B cell (primary cell): Measurements from ENCODE around the gene GHR. TPM values are rescaled to one million over a fixed set of nuclear protein-coding genes. Genes with fewer than 3 reads are reported as not detected.

Source experiments
- ATAC-seq: fragments of 200-7000 bp; cut with Tn5 transposase; one replicate; pipeline ENCODE4 v1.10.0; 2021; ENCODE audit warnings: low read depth, mild to moderate bottlenecking, moderate number of reproducible peaks, moderate library complexity
- CTCF ChIA-PET: fragments of 350-600 bp; sonication (Branson Sonifier 250); formaldehyde crosslinking; loops from one replicate; lab custom pipeline; 2021; ENCODE audit warnings: antibody characterized with exemption, inconsistent platforms; lab: Charles Lee
- POLR2A ChIA-PET: fragments of 350-600 bp; sonication (Branson Sonifier 250); formaldehyde crosslinking; loops from one replicate; lab custom pipeline; 2021; ENCODE audit warnings: antibody characterized with exemption; lab: Charles Lee
- DNase-seq: peaks from one replicate; pipeline ENCODE4 v3.0.0; 2013
- H2AFZ ChIP-seq: 2 replicates; pipeline ENCODE4 v1.6.1; 2012; ENCODE audit warnings: mild to moderate bottlenecking, low read depth, low read length; ENCODE audit not compliant: insufficient read depth, poor library complexity, severe bottlenecking
- H3K27ac ChIP-seq, 2 donors: 1 replicate in 1 of 2; 2 replicates in 1 of 2; pipeline ENCODE4 v1.5.1; 2012 to 2013; ENCODE audit warnings: low read length in 2 of 2, mild to moderate bottlenecking in 2 of 2, moderate library complexity in 1 of 2
- H3K27me3 ChIP-seq, 4 experiments: fragments of 200-600 bp in 1 of 4; sonication (generic) in 1 of 4; replicated peaks in 1 of 4; 1 replicate in 2 of 4; 2 replicates in 2 of 4; pipeline versions ENCODE4 v1.6.1 to v1.7.0; 2013 to 2016; ENCODE audit warnings: low read length in 3 of 4, mild to moderate bottlenecking in 2 of 4, mixed read lengths in 1 of 4, moderate library complexity in 1 of 4; ENCODE audit not compliant: insufficient read depth in 4 of 4, control insufficient read depth in 3 of 4; ENCODE audit errors: control extremely low read depth in 1 of 4
- H3K36me3 ChIP-seq, 2 experiments: replicated peaks in 1 of 2; 1 replicate in 1 of 2; 2 replicates in 1 of 2; pipeline versions ENCODE4 v1.6.1 to v1.7.1; 2013; ENCODE audit warnings: low read length in 1 of 2; ENCODE audit not compliant: insufficient read depth in 2 of 2, control insufficient read depth in 1 of 2; ENCODE audit errors: control extremely low read depth in 1 of 2, extremely low read depth in 1 of 2
- H3K4me1 ChIP-seq, 2 donors: fragments of 200-600 bp in 1 of 2; sonication (generic) in 1 of 2; 1 replicate in 1 of 2; 2 replicates in 1 of 2; pipeline versions ENCODE4 v1.5.1 to v1.6.1; 2013 to 2017; ENCODE audit warnings: low read length in 2 of 2; ENCODE audit not compliant: control insufficient read depth in 2 of 2, insufficient read depth in 2 of 2
- H3K4me2 ChIP-seq: replicated peaks from 2 replicates; pipeline ENCODE3; 2012; ENCODE audit warnings: mild to moderate bottlenecking, low read depth, low read length; ENCODE audit not compliant: poor library complexity, severe bottlenecking
- H3K4me3 ChIP-seq, 5 experiments: fragments of 200-600 bp in 1 of 5; sonication (generic) in 1 of 5; 1 replicate in 3 of 5; 2 replicates in 2 of 5; pipeline versions ENCODE4 v1.5.1 to v1.7.0; 2011 to 2016; ENCODE audit warnings: low read length in 4 of 5, mild to moderate bottlenecking in 4 of 5, low read depth in 2 of 5, control low read depth in 1 of 5, moderate library complexity in 1 of 5; ENCODE audit not compliant: insufficient read depth in 1 of 5; ENCODE audit errors: control extremely low read depth in 1 of 5, extremely low read depth in 1 of 5
- H3K79me2 ChIP-seq: fragments of 200-600 bp; sonication (generic); one replicate; pipeline ENCODE4 v1.6.0; 2016; ENCODE audit warnings: low read length; ENCODE audit not compliant: control insufficient read depth, insufficient read depth
- H3K9ac ChIP-seq: fragments of 200-600 bp; sonication (generic); 2 replicates; pipeline ENCODE4 v1.6.1; 2017; ENCODE audit warnings: mild to moderate bottlenecking, low read length, moderate library complexity
- H3K9me3 ChIP-seq, 3 donors: one replicate each; pipeline versions ENCODE4 v1.6.1 to v1.7.1; 2013; ENCODE audit warnings: low read length in 2 of 3; ENCODE audit not compliant: control insufficient read depth in 2 of 3, insufficient read depth in 1 of 3; ENCODE audit errors: control extremely low read depth in 1 of 3
- H4K20me1 ChIP-seq: 2 replicates; pipeline ENCODE4 v1.6.0; 2012; ENCODE audit warnings: mild to moderate bottlenecking, low read length; ENCODE audit not compliant: insufficient read depth, control insufficient read depth, poor library complexity, severe bottlenecking
- H3K27ac Mint-ChIP-seq: one replicate; pipeline ENCODE4 v1.8.0; 2021; ENCODE audit warnings: mixed read lengths
- H3K27me3 Mint-ChIP-seq: one replicate; pipeline ENCODE4 v1.8.0; 2021; ENCODE audit warnings: mixed read lengths
- H3K4me1 Mint-ChIP-seq: one replicate; pipeline ENCODE4 v1.8.0; 2021; ENCODE audit warnings: mixed read lengths
- H3K4me3 Mint-ChIP-seq: one replicate; pipeline ENCODE4 v1.8.0; 2021; ENCODE audit warnings: mixed read lengths
- H3K9me3 Mint-ChIP-seq: one replicate; pipeline ENCODE4 v1.8.0; 2022; ENCODE audit warnings: mixed read lengths; ENCODE audit not compliant: insufficient read depth
- CTCF ChIP-seq: fragments of 200-600 bp; IDR thresholded peaks from one replicate; pipeline ENCODE4 v1.8.0; 2022; ENCODE audit warnings: antibody characterized with exemption, mild to moderate bottlenecking
- EZH2 ChIP-seq: IDR thresholded peaks from 2 replicates; pipeline ENCODE4 v1.6.1; 2012; ENCODE audit warnings: borderline replicate concordance, low read depth, mild to moderate bottlenecking, moderate library complexity, low read length; ENCODE audit not compliant: insufficient read depth, poor library complexity, severe bottlenecking
- WGBS: methylation state at CpG from one replicate; pipeline ENCODE4 v1.1.5; 2013; ENCODE audit warnings: missing lambda C conversion rate; ENCODE audit not compliant: insufficient coverage; 5-methylcytosine and 5-hydroxymethylcytosine counted together
- intact Hi-C: fragments of 100-400 bp; cut with micrococcal nuclease; formaldehyde crosslinking; loops from one replicate; pipeline ENCODE4 v1.10.0; 2022
- polyA plus RNA-seq: library from polyadenylated mRNA; depleted of rRNA; stranded (reverse); fragments of >200 nt; gene quantifications from 2 replicates; pipeline ENCODE4 v1.2.3, GENCODE V29; 2012
- total RNA-seq, 2 donors: library from RNA; stranded (reverse); fragments of 120-200 nt in 1 of 2; gene quantifications; 1 replicate in 1 of 2; 2 replicates in 1 of 2; pipeline versions ENCODE4 v1.2.3 to v1.2.4, GENCODE V29; 2013 to 2022

The GHR gene
- total and polyA plus RNA-seq, 2 donors (not counting 1 experiment from before 2014, with no cell fraction given): not detected

GRCh38 chr5:42396111-42396510 lies 27.1 kb upstream of the GHR start:
- peaks cover 5% of the 10 kb centered on the region for H3K9me3 Mint-ChIP-seq
- Histone ChIP-seq H3K27me3 (no peaks in the 10 kb centered on the region), H3K9me3 (peaks cover 0 to 19% (median 0%) of the 10 kb centered on the region in 3 donors), H3K9ac (no peak overlapping the region), H3K4me3 (no peak overlapping the region), H3K79me2 (no peaks in the 10 kb centered on the region), H3K4me2 (no peak overlapping the region), H3K27ac (no peak overlapping the region), H3K36me3 (no peaks in the 10 kb centered on the region), H2AFZ (no peak overlapping the region), H3K4me1 (no peaks in the 10 kb centered on the region), H4K20me1 (no peaks in the 10 kb centered on the region)
- TF ChIP-seq EZH2 (no peak), CTCF (no peak)
- ATAC-seq: no peak
- H3K4me3 Mint-ChIP-seq: no peak overlapping the region
- CTCF ChIA-PET: no interaction called here
- H3K4me1 Mint-ChIP-seq: no peaks in the 10 kb centered on the region
- no peak for DNase-seq
- H3K27ac Mint-ChIP-seq: no peak overlapping the region
- POLR2A ChIA-PET: no interaction called here
- intact Hi-C loops: no loop called here
- no peaks in the 10 kb centered on the region for H3K27me3 Mint-ChIP-seq
- WGBS: 71% methylated on average over 5 of the region's 5 CpGs

GRCh38 chr5:42397267-42397666 lies 26.0 kb upstream of the GHR start:
- CTCF ChIA-PET: no interaction called here
- DNase-seq (no peak), ATAC-seq (no peak)
- no peak overlapping the region for H3K4me3 ChIP-seq
- H3K4me3 Mint-ChIP-seq: no peak overlapping the region
- H3K9me3 ChIP-seq: peaks cover 0 to 19% (median 0%) of the 10 kb centered on the region in 3 donors
- POLR2A ChIA-PET: no interaction called here
- H3K27ac Mint-ChIP-seq: no peak overlapping the region
- no peak overlapping the region for H2AFZ ChIP-seq
- intact Hi-C loops: no loop called here
- no peak for TF ChIP-seq CTCF
- TF ChIP-seq EZH2: no peak
- H4K20me1 ChIP-seq: no peaks in the 10 kb centered on the region
- no peaks in the 10 kb centered on the region for H3K27me3 Mint-ChIP-seq
- no peaks in the 10 kb centered on the region for H3K27me3 ChIP-seq
- H3K79me2 ChIP-seq: no peaks in the 10 kb centered on the region
- no peaks in the 10 kb centered on the region for H3K36me3 ChIP-seq
- H3K9me3 Mint-ChIP-seq: peaks cover 5% of the 10 kb centered on the region
- H3K4me1 Mint-ChIP-seq: no peaks in the 10 kb centered on the region
- no peak overlapping the region for H3K9ac ChIP-seq
- 91% methylated on average over 8 of the region's 8 CpGs for WGBS
- H3K4me2 ChIP-seq: no peak overlapping the region
- H3K27ac ChIP-seq: no peak overlapping the region
- no peaks in the 10 kb centered on the region for H3K4me1 ChIP-seq
